Smooth muscle cell (in vitro differentiated cells): ENCODE data around the gene SPDYE3. TPM values are rescaled to one million over a fixed set of nuclear protein-coding genes. Genes with fewer than 3 reads are reported as not detected.

ENCODE experiments used
- DNase-seq: peaks from one replicate; lab custom pipeline; 2025; ENCODE audit not compliant: unreplicated experiment; lab: John Stamatoyannopoulos, UW
- H2AFZ ChIP-seq: fragments of 200-600 bp; sonication (generic); 2 replicates; pipeline ENCODE4 v1.6.0; 2016; ENCODE audit warnings: antibody characterized with exemption, low read depth, mild to moderate bottlenecking
- H3F3A ChIP-seq: fragments of 200-600 bp; sonication (generic); 2 replicates; pipeline ENCODE4 v1.6.0; 2017; ENCODE audit warnings: antibody characterized with exemption, low read depth
- H3K27ac ChIP-seq: fragments of 200-600 bp; sonication (generic); 2 replicates; pipeline ENCODE4 v1.5.1; 2016; ENCODE audit warnings: low read depth, mild to moderate bottlenecking
- H3K27me3 ChIP-seq: fragments of 200-600 bp; sonication (generic); 2 replicates; pipeline ENCODE4 v1.6.1; 2016; ENCODE audit warnings: low read depth, mild to moderate bottlenecking
- H3K36me3 ChIP-seq: fragments of 200-600 bp; sonication (generic); 2 replicates; pipeline ENCODE4 v1.5.1; 2016; ENCODE audit warnings: low read depth
- H3K4me1 ChIP-seq: fragments of 200-600 bp; sonication (generic); 2 replicates; pipeline ENCODE4 v1.5.1; 2016; ENCODE audit warnings: low read depth
- H3K4me2 ChIP-seq: fragments of 200-600 bp; sonication (generic); 2 replicates; pipeline ENCODE4 v1.6.0; 2016; ENCODE audit warnings: mild to moderate bottlenecking
- H3K4me3 ChIP-seq: fragments of 200-600 bp; sonication (generic); 2 replicates; pipeline ENCODE4 v1.5.1; 2016; ENCODE audit warnings: mild to moderate bottlenecking
- H3K79me2 ChIP-seq: fragments of 200-600 bp; sonication (generic); 2 replicates; pipeline ENCODE4 v1.6.0; 2016; ENCODE audit warnings: low read depth, mild to moderate bottlenecking
- H3K9ac ChIP-seq: fragments of 200-600 bp; sonication (generic); 2 replicates; pipeline ENCODE4 v1.6.0; 2016; ENCODE audit warnings: low read depth
- H3K9me3 ChIP-seq: fragments of 200-600 bp; sonication (generic); replicated peaks from 2 replicates; pipeline ENCODE4 v1.5.1; 2016; ENCODE audit warnings: low read depth
- H4K20me1 ChIP-seq: fragments of 200-600 bp; sonication (generic); 2 replicates; pipeline ENCODE4 v1.6.0; 2016; ENCODE audit warnings: low read depth
- WGBS: methylation state at CpG from one replicate; pipeline ENCODE4 v1.1.7; 2016; ENCODE audit warnings: low lambda C conversion rate; 5-methylcytosine and 5-hydroxymethylcytosine counted together
- polyA plus RNA-seq: library from polyadenylated mRNA; unstranded; fragments of >200 nt; fragmentation: Nextera tagmentation; extraction: Ambion mirVana; gene quantifications from 2 replicates; pipeline ENCODE4 v1.2.1, GENCODE V29; 2016
- total RNA-seq: library from RNA; depleted of rRNA; stranded (reverse); fragments of >200 nt; gene quantifications from 2 replicates; pipeline ENCODE4 v1.2.3, GENCODE V29; 2014
- TF ChIP-seq, protein P1 (sequence below): fragments of 200-600 bp; sonication (generic); IDR thresholded peaks from 2 replicates; pipeline ENCODE4 v1.5.1; 2017; ENCODE audit warnings: borderline replicate concordance, mild to moderate bottlenecking, antibody characterized with exemption; ENCODE audit not compliant: insufficient read depth, poor library complexity, severe bottlenecking

The SPDYE3 gene
- total and polyA plus RNA-seq, 2 experiments from 2014 or later: 1.8 TPM; not detected in 1

DNA sequence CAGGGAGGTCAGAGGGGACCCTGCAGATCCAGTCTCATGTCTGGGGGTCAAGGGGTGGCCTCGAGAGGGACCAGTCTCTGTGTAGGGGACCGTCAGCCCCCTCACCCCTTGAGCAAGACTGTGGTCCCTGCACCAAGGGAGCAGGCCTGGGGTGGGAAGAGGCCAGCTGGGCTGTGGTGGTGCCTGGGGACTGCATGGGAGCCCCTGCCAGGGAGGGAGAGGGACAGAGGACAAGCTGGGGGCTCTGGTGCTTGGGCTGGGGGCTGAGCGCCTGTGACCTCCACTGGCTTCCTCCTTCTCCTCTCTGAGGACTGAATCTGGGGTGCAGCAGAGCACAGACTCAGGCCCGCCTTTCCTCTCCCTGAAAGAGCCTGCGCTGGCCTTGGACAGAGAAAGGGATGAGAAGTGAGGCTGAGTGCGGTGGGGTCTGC lies 49.6 kb downstream of the SPDYE3 start:
- WGBS: 95% methylated on average over 6 of the region's 6 CpGs
- no peaks in the 10 kb centered on the region for H3K4me1 ChIP-seq
- H3K4me3 ChIP-seq: no peak overlapping the region
- no peaks in the 10 kb centered on the region for H3K79me2 ChIP-seq
- H3K4me2 ChIP-seq: no peak overlapping the region
- no peaks in the 10 kb centered on the region for H3K27me3 ChIP-seq
- no peaks in the 10 kb centered on the region for H3F3A ChIP-seq
- H3K9ac ChIP-seq: no peak overlapping the region
- H3K9me3 ChIP-seq: no peaks in the 10 kb centered on the region
- no peak for DNase-seq
- no peaks in the 10 kb centered on the region for H3K36me3 ChIP-seq
- H2AFZ ChIP-seq: no peak overlapping the region
- no peak overlapping the region for H3K27ac ChIP-seq
- TF ChIP-seq, protein P1, sequence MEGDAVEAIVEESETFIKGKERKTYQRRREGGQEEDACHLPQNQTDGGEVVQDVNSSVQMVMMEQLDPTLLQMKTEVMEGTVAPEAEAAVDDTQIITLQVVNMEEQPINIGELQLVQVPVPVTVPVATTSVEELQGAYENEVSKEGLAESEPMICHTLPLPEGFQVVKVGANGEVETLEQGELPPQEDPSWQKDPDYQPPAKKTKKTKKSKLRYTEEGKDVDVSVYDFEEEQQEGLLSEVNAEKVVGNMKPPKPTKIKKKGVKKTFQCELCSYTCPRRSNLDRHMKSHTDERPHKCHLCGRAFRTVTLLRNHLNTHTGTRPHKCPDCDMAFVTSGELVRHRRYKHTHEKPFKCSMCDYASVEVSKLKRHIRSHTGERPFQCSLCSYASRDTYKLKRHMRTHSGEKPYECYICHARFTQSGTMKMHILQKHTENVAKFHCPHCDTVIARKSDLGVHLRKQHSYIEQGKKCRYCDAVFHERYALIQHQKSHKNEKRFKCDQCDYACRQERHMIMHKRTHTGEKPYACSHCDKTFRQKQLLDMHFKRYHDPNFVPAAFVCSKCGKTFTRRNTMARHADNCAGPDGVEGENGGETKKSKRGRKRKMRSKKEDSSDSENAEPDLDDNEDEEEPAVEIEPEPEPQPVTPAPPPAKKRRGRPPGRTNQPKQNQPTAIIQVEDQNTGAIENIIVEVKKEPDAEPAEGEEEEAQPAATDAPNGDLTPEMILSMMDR: no peak
- no peaks in the 10 kb centered on the region for H4K20me1 ChIP-seq

DNA sequence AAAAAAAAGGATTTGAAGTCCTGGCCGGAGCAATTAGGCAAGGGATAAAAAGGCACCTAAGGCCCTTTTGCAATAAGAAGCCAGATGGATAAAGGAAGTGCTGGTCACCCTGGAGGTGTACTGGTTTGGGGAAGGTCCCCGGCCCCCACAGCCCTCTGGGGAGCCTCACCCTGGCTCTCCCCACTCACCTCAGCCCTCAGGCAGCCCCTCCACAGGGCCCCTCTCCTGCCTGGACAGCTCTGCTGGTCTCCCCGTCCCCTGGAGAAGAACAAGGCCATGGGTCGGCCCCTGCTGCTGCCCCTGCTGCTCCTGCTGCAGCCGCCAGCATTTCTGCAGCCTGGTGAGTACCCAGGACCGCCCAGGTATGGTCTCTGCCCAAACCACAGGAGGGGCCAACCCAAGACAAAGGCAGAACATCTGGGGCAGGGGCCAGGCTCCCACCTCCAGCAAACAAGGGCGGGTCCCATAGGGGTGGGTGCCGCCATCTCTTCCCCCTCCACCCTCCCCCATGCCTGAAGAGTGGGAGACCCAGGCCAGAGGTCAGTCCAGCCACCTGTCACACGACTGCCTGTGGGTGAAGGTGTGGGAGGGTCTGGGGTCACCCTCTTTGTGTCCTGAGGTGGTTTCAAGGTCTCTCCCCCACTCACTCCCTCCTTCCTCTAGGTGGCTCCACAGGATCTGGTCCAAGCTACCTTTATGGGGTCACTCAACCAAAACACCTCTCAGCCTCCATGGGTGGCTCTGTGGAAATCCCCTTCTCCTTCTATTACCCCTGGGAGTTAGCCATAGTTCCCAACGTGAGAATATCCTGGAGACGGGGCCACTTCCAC lies 50.7 kb downstream of the SPDYE3 start, which contains the start of gene PILRB:
Gene PILRB (plus strand): TSS at position 91 of the 830 bp plus-strand sequence. CDS start 186 bp downstream, at position 277.
- no peak within 1 kb of the TSS for H3K9ac ChIP-seq
- no peaks in the 10 kb centered on the region for H3K36me3 ChIP-seq
- 94% methylated on average over 11 of the region's 11 CpGs for WGBS

DNA sequence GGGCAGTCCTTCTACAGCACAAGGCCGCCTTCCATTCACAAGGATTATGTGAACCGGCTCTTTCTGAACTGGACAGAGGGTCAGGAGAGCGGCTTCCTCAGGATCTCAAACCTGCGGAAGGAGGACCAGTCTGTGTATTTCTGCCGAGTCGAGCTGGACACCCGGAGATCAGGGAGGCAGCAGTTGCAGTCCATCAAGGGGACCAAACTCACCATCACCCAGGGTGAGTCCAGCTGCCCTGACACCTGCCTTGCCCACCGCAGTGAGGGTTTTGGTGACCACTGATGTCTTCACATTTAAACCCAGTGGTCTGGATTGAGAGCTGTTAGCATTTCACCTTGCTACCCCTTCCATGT lies 51.3 kb downstream of the SPDYE3 start:
- Histone ChIP-seq H3K27me3 (no peaks in the 10 kb centered on the region), H3K4me1 (no peaks in the 10 kb centered on the region), H3K36me3 (no peaks in the 10 kb centered on the region), H3K9ac (no peak overlapping the region), H3F3A (no peaks in the 10 kb centered on the region), H3K4me3 (no peak overlapping the region), H3K4me2 (no peak overlapping the region), H2AFZ (no peak overlapping the region), H3K79me2 (no peaks in the 10 kb centered on the region), H3K9me3 (no peaks in the 10 kb centered on the region), H3K27ac (no peak overlapping the region), H4K20me1 (no peaks in the 10 kb centered on the region)
- DNase-seq: no peak
- TF ChIP-seq, protein P1: no peak
- WGBS: over 99% methylated on average over 8 of the region's 8 CpGs

More for the DNA sequence above, 50.7 kb downstream of the SPDYE3 start, which contains the start of gene PILRB:
- H3F3A ChIP-seq: no peaks in the 10 kb centered on the region
- H3K27ac ChIP-seq: no peak within 1 kb of the TSS
- TF ChIP-seq, protein P1: no peak
- H3K9me3 ChIP-seq: no peaks in the 10 kb centered on the region
- H3K4me3 ChIP-seq: no peak within 1 kb of the TSS
- H3K4me2 ChIP-seq: no peak within 1 kb of the TSS
- no peaks in the 10 kb centered on the region for H3K27me3 ChIP-seq
- no peaks in the 10 kb centered on the region for H3K79me2 ChIP-seq
- H2AFZ ChIP-seq: no peak within 1 kb of the TSS
- H4K20me1 ChIP-seq: no peaks in the 10 kb centered on the region
- no peaks in the 10 kb centered on the region for H3K4me1 ChIP-seq
- no peak for DNase-seq
